Osteoblast (primary cell): ENCODE results near the gene SGK1. TPM values are rescaled to one million over a fixed set of nuclear protein-coding genes. Genes with fewer than 3 reads are reported as not detected.

Experiments
- DNase-seq: peaks from one replicate; pipeline ENCODE4 v3.0.0; 2011; ENCODE audit warnings: low spot score, mixed read lengths; ENCODE audit not compliant: insufficient read length; ENCODE audit errors: missing footprints
- H2AFZ ChIP-seq: 2 replicates; pipeline ENCODE4 v1.6.0; 2011; ENCODE audit warnings: mild to moderate bottlenecking, low read length
- H3K27ac ChIP-seq: 2 replicates; pipeline ENCODE4 v1.5.1; 2011; ENCODE audit warnings: mild to moderate bottlenecking, low read depth, low read length, moderate library complexity
- H3K27me3 ChIP-seq: 2 replicates; pipeline ENCODE4 v1.6.0; 2012; ENCODE audit warnings: mild to moderate bottlenecking, control low read depth, inconsistent platforms, low read length, moderate library complexity; ENCODE audit not compliant: insufficient read depth
- H3K36me3 ChIP-seq: 2 replicates; pipeline ENCODE4 v1.5.1; 2011; ENCODE audit warnings: mild to moderate bottlenecking, low read length, control low read depth, moderate library complexity; ENCODE audit not compliant: insufficient read depth
- H3K4me1 ChIP-seq: 2 replicates; pipeline ENCODE4 v1.5.1; 2011; ENCODE audit warnings: mild to moderate bottlenecking, low read length, control low read depth, moderate library complexity; ENCODE audit not compliant: insufficient read depth
- H3K4me2 ChIP-seq: 2 replicates; pipeline ENCODE4 v1.6.0; 2011; ENCODE audit warnings: mild to moderate bottlenecking, low read length; ENCODE audit not compliant: insufficient read depth
- H3K4me3 ChIP-seq: fragments of 200-600 bp; sonication (generic); 3 replicates; pipeline ENCODE4 v1.5.1; 2012; ENCODE audit warnings: mild to moderate bottlenecking, low read length, inconsistent platforms; ENCODE audit not compliant: insufficient read depth
- H3K79me2 ChIP-seq: 2 replicates; pipeline ENCODE4 v1.6.0; 2012; ENCODE audit warnings: mild to moderate bottlenecking, low read length, control low read depth, inconsistent platforms; ENCODE audit not compliant: insufficient read depth
- H3K9me3 ChIP-seq: 2 replicates; pipeline ENCODE4 v1.5.1; 2011; ENCODE audit warnings: low read depth, low read length, control low read depth
- H4K20me1 ChIP-seq: 2 replicates; pipeline ENCODE4 v1.6.0; 2012; ENCODE audit warnings: mild to moderate bottlenecking, low read length, control low read depth; ENCODE audit not compliant: insufficient read depth
- total RNA-seq: library from RNA; depleted of rRNA; stranded (reverse); fragments of >200 nt; gene quantifications from 2 replicates; pipeline ENCODE4 v1.2.3, GENCODE V29; 2012
- TF ChIP-seq, protein P1 (sequence below): IDR thresholded peaks from 2 replicates; pipeline ENCODE4 v1.5.1; 2011; ENCODE audit warnings: mild to moderate bottlenecking, low read depth, low read length, moderate library complexity; ENCODE audit errors: extremely low read depth

Gene SGK1
- total RNA-seq, 1 donor = 91.6 TPM

DNA sequence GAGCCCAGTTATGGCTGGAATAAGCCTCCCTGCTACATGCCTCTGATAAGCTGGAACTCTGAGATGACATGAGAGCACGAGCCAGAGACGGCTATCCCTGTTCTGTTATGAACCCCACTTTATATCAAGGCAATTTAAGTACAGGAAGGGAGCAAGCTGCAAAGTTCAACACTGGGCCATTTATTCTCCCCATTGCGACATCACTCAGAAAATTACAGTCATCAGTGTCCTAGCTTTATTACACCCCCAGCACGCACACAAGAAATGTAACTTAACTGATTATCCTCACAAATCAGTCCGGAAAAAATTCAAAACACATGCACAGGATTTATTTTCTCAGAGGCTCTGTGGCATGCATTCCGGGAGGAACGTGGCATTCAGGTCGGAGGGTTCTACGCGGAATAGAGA lies 140.2 kb downstream of the SGK1 start:
- Histone ChIP-seq H3K27me3 (no peaks in the 10 kb centered on the region), H3K79me2 (peaks cover 19% of the 10 kb centered on the region), H3K27ac (peak overlapping the region; percentile 93), H3K4me2 (peak overlapping the region; percentile 91), H3K4me1 (peaks cover 26% of the 10 kb centered on the region), H3K36me3 (peaks cover 17% of the 10 kb centered on the region), H4K20me1 (peaks cover 16% of the 10 kb centered on the region), H2AFZ (peak overlapping the region; percentile 76), H3K9me3 (no peaks in the 10 kb centered on the region), H3K4me3 (peak overlapping the region; percentile 70)
- TF ChIP-seq, protein P1, sequence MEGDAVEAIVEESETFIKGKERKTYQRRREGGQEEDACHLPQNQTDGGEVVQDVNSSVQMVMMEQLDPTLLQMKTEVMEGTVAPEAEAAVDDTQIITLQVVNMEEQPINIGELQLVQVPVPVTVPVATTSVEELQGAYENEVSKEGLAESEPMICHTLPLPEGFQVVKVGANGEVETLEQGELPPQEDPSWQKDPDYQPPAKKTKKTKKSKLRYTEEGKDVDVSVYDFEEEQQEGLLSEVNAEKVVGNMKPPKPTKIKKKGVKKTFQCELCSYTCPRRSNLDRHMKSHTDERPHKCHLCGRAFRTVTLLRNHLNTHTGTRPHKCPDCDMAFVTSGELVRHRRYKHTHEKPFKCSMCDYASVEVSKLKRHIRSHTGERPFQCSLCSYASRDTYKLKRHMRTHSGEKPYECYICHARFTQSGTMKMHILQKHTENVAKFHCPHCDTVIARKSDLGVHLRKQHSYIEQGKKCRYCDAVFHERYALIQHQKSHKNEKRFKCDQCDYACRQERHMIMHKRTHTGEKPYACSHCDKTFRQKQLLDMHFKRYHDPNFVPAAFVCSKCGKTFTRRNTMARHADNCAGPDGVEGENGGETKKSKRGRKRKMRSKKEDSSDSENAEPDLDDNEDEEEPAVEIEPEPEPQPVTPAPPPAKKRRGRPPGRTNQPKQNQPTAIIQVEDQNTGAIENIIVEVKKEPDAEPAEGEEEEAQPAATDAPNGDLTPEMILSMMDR = no peak
- DNase-seq = no peak

DNA sequence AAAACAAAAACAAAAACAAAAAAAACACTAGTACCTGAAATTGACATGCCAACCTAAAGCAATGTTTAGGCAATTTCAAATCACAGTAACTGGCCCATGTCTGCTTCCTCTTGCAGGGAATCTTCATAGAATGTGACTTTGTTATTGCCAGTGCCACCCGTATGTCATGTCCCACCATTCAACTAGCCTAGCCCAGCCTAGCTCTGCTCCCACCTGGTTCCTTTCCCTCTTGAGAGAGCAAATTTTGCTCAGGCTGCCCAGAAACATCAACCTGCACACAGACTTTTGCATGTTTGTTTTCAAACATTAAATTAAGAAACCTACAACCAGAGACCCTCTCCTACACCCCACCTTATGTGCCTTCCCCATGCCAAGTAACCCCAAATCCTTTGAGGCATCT lies 140.7 kb downstream of the SGK1 start:
- no peaks in the 10 kb centered on the region for H3K27me3 ChIP-seq
- peaks cover 24% of the 10 kb centered on the region for H3K79me2 ChIP-seq
- peak overlapping the region; percentile 93 for H3K27ac ChIP-seq
- H3K9me3 ChIP-seq = no peaks in the 10 kb centered on the region
- peak overlapping the region; percentile 91 for H3K4me2 ChIP-seq
- TF ChIP-seq, protein P1 = no peak
- H4K20me1 ChIP-seq = peaks cover 19% of the 10 kb centered on the region
- H3K4me1 ChIP-seq = peaks cover 31% of the 10 kb centered on the region
- DNase-seq = no peak
- H3K4me3 ChIP-seq = peak overlapping the region; percentile 70
- peaks cover 22% of the 10 kb centered on the region for H3K36me3 ChIP-seq
- H2AFZ ChIP-seq = no peak overlapping the region

DNA sequence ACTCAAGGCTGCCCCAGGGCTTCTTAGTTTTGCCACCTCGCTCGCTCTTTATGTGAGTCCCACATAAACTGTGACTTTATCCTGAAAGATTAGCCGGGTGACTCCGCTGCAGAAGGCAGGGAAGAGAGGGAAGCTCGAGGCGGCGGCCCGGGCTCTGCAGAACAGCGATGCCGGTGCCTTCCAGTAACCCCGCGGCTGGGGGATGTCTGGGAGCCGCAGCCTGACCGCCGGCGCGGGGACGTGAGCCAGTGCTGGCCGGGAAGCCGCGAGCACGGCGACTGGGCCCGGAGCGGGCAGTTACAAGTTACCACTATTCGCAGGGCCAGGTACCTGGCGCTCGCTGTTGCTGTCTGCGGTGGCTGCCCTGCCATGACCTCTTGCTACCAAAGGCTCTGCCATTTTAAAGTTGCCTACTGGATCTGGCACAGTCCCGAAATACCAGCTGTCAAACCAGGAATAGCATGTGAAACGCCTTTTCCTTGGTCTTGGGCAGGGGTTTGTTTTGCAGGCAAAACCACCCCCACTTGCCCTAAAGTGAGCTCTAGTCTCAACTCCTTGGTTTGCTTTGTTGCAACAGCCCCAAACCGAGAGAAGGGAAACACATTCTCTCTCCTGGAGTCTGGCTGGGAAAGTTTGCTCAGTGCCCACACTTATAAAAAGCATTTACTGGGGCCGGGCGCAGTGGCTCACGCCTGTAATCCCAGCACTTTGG lies 141.5 kb downstream of the SGK1 start:
- Histone ChIP-seq H3K4me3 (peak overlapping the region; percentile 89), H3K9me3 (no peaks in the 10 kb centered on the region), H3K4me2 (peak overlapping the region; percentile 85), H2AFZ (peak overlapping the region; percentile 75), H3K36me3 (peaks cover 30% of the 10 kb centered on the region), H3K4me1 (peaks cover 39% of the 10 kb centered on the region), H3K27ac (peak overlapping the region; percentile 96), H3K27me3 (no peaks in the 10 kb centered on the region), H4K20me1 (peaks cover 27% of the 10 kb centered on the region), H3K79me2 (peaks cover 32% of the 10 kb centered on the region)
- TF ChIP-seq, protein P1 = no peak
- DNase-seq = peak; percentile 81

DNA sequence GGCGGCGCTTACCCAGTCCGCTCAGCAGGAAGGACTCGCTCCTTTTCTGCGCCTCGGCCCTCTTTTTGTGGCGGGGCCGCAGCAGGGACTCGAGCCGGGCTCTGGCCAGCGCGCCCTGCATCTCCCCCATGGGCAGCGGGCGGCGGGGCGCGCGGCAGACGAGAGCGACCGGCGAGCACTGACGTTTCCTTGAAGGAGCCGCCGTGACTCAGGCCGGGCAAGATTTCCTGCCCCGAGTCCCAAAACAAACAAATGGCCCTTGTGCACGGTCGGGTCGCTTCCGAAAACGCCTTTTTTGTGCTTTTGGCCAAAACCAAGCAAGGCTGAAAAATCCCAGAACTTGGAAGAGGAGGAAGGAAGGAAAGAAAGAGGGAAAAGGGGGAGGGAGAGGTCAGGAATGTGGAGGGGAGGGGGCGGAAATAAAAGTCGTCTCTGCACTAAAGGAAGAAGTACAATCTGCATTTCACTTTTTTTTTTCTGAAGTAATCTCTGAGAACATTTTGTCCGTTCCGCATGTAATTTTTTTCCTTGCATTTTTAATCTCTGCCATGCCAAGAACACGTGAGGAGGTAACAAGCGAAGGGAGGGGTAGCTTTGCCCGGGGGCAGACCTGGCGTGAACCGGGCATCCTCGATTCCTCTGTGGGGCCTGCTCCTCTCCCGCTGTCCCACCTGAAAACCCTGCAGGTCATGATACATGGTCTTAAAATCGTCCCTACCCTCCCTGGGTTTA lies 142.2 kb downstream of the SGK1 start:
- Histone ChIP-seq H3K27ac (peak overlapping the region; percentile 96), H3K9me3 (no peaks in the 10 kb centered on the region), H3K4me3 (peak overlapping the region; percentile 89), H2AFZ (peak overlapping the region; percentile 75), H3K36me3 (peaks cover 37% of the 10 kb centered on the region), H3K4me2 (peak overlapping the region; percentile 85), H3K27me3 (no peaks in the 10 kb centered on the region), H3K79me2 (peaks cover 34% of the 10 kb centered on the region), H3K4me1 (peaks cover 44% of the 10 kb centered on the region), H4K20me1 (peaks cover 34% of the 10 kb centered on the region)
- peak; percentile 88 for DNase-seq
- TF ChIP-seq, protein P1 = no peak
